ENCODE results near the gene PGS1. TPM values are rescaled to one million over a fixed set of nuclear protein-coding genes. Genes with fewer than 3 reads are reported as not detected.

PGS1 gene
- total and polyA plus RNA-seq, 5 donors from 2014 or later = 29.6 to 50.1 (median 32.3) TPM

GRCh38 chr17:78423961-78424675 is 45.7 kb downstream of the PGS1 start:
- H3K27ac Mint-ChIP-seq = no peak overlapping the region
- H3K9me3 Mint-ChIP-seq = no peaks in the 10 kb centered on the region
- Histone ChIP-seq H3K27ac (ENCODE audit: insufficient read depth, low read length, poor library complexity, severe bottlenecking) (no peak overlapping the region), H3K9me3 (ENCODE audit: control insufficient read depth in 2 of 2, low read length in 2 of 2) (no peaks in the 10 kb centered on the region), H3K27me3 (ENCODE audit: control insufficient read depth, insufficient read depth, low read length) (no peaks in the 10 kb centered on the region), H3K4me1 (ENCODE audit: control insufficient read depth, insufficient read depth, low read length, poor library complexity, severe bottlenecking) (no peaks in the 10 kb centered on the region), H3K36me3 (ENCODE audit: control insufficient read depth, insufficient read depth, low read length) (peaks cover 72% of the 10 kb centered on the region), H3K4me3 (ENCODE audit: low read depth, low read length) (no peak overlapping the region)
- H3K36me3 Mint-ChIP-seq = peaks cover 22% of the 10 kb centered on the region
- DNase-seq (no peak), ATAC-seq (ENCODE audit: low read depth in 2 of 2) (no peak)
- H3K4me1 Mint-ChIP-seq = peaks cover 2 to 14% (median 8%) of the 10 kb centered on the region in 4 donors
- H3K27me3 Mint-ChIP-seq = no peaks in the 10 kb centered on the region
- H3K4me3 Mint-ChIP-seq = no peak overlapping the region

- H3K4me1 Mint-ChIP-seq = peaks cover 2 to 14% (median 7%) of the 10 kb centered on the region in 4 donors
- peaks cover 28% of the 10 kb centered on the region for H3K36me3 Mint-ChIP-seq
- Histone ChIP-seq H3K9me3 (ENCODE audit: control insufficient read depth in 2 of 2, low read length in 2 of 2) (no peaks in the 10 kb centered on the region), H3K36me3 (ENCODE audit: control insufficient read depth, insufficient read depth, low read length) (peaks cover 70% of the 10 kb centered on the region), H3K4me1 (ENCODE audit: control insufficient read depth, insufficient read depth, low read length, poor library complexity, severe bottlenecking) (no peaks in the 10 kb centered on the region), H3K27me3 (ENCODE audit: control insufficient read depth, insufficient read depth, low read length) (no peaks in the 10 kb centered on the region), H3K4me3 (ENCODE audit: low read depth, low read length) (no peak overlapping the region), H3K27ac (ENCODE audit: insufficient read depth, low read length, poor library complexity, severe bottlenecking) (no peak overlapping the region)
- no peak overlapping the region for H3K27ac Mint-ChIP-seq
- no peak for DNase-seq
- ATAC-seq (ENCODE audit: low read depth in 2 of 2) = no peak
- no peaks in the 10 kb centered on the region for H3K9me3 Mint-ChIP-seq
- no peaks in the 10 kb centered on the region for H3K27me3 Mint-ChIP-seq
- H3K4me3 Mint-ChIP-seq = no peak overlapping the region
Observed at GRCh38 chr17:78425429-78425828, 47.0 kb downstream of the PGS1 start.

GRCh38 chr17:78426293-78426879 is 47.9 kb downstream of the PGS1 start:
- no peaks in the 10 kb centered on the region for H3K27me3 Mint-ChIP-seq
- H3K9me3 Mint-ChIP-seq = no peaks in the 10 kb centered on the region
- peaks cover 23% of the 10 kb centered on the region for H3K36me3 Mint-ChIP-seq
- DNase-seq (no peak), ATAC-seq (ENCODE audit: low read depth in 2 of 2) (no peak)
- no peaks in the 10 kb centered on the region for H3K27me3 ChIP-seq (ENCODE audit: control insufficient read depth, insufficient read depth, low read length)
- no peak overlapping the region for H3K27ac Mint-ChIP-seq
- H3K4me1 ChIP-seq (ENCODE audit: control insufficient read depth, insufficient read depth, low read length, poor library complexity, severe bottlenecking) = no peaks in the 10 kb centered on the region
- no peak overlapping the region for H3K4me3 ChIP-seq (ENCODE audit: low read depth, low read length)
- H3K4me1 Mint-ChIP-seq = peaks cover 0 to 11% (median 6%) of the 10 kb centered on the region in 4 donors
- H3K27ac ChIP-seq (ENCODE audit: insufficient read depth, low read length, poor library complexity, severe bottlenecking) = no peak overlapping the region
- peaks cover 61% of the 10 kb centered on the region for H3K36me3 ChIP-seq (ENCODE audit: control insufficient read depth, insufficient read depth, low read length)
- no peak overlapping the region for H3K4me3 Mint-ChIP-seq
- H3K9me3 ChIP-seq (ENCODE audit: control insufficient read depth in 2 of 2, low read length in 2 of 2) = no peaks in the 10 kb centered on the region

- peaks cover 0 to 7% (median 1%) of the 10 kb centered on the region in 4 donors for H3K4me1 Mint-ChIP-seq
Observed at GRCh38 chr17:78427140-78427539, 48.7 kb downstream of the PGS1 start.

GRCh38 chr17:78428025-78428575 is 49.7 kb downstream of the PGS1 start:
- Histone ChIP-seq H3K36me3 (ENCODE audit: control insufficient read depth, insufficient read depth, low read length) (peaks cover 55% of the 10 kb centered on the region), H3K27ac (ENCODE audit: insufficient read depth, low read length, poor library complexity, severe bottlenecking) (no peak overlapping the region), H3K4me3 (ENCODE audit: low read depth, low read length) (no peak overlapping the region), H3K4me1 (ENCODE audit: control insufficient read depth, insufficient read depth, low read length, poor library complexity, severe bottlenecking) (no peaks in the 10 kb centered on the region), H3K9me3 (ENCODE audit: control insufficient read depth in 2 of 2, low read length in 2 of 2) (no peaks in the 10 kb centered on the region), H3K27me3 (ENCODE audit: control insufficient read depth, insufficient read depth, low read length) (no peaks in the 10 kb centered on the region)
- DNase-seq (no peak), ATAC-seq (ENCODE audit: low read depth in 2 of 2) (no peak)
- Mint-ChIP-seq H3K9me3 (no peaks in the 10 kb centered on the region), H3K4me1 (peaks cover 0 to 5% (median under 1%) of the 10 kb centered on the region in 4 donors), H3K36me3 (peaks cover 16% of the 10 kb centered on the region), H3K27ac (no peak overlapping the region), H3K4me3 (no peak overlapping the region), H3K27me3 (no peaks in the 10 kb centered on the region)

More at GRCh38 chr17:78427140-78427539, 48.7 kb downstream of the PGS1 start:
- H3K9me3 Mint-ChIP-seq = no peaks in the 10 kb centered on the region
- no peaks in the 10 kb centered on the region for H3K4me1 ChIP-seq (ENCODE audit: control insufficient read depth, insufficient read depth, low read length, poor library complexity, severe bottlenecking)
- H3K4me3 ChIP-seq (ENCODE audit: low read depth, low read length) = no peak overlapping the region
- H3K27ac Mint-ChIP-seq = no peak overlapping the region
- peaks cover 19% of the 10 kb centered on the region for H3K36me3 Mint-ChIP-seq
- ATAC-seq (ENCODE audit: low read depth in 2 of 2) (no peak), DNase-seq (no peak)
- H3K9me3 ChIP-seq (ENCODE audit: control insufficient read depth in 2 of 2, low read length in 2 of 2) = no peaks in the 10 kb centered on the region
- peaks cover 55% of the 10 kb centered on the region for H3K36me3 ChIP-seq (ENCODE audit: control insufficient read depth, insufficient read depth, low read length)
- no peaks in the 10 kb centered on the region for H3K27me3 Mint-ChIP-seq
- no peaks in the 10 kb centered on the region for H3K27me3 ChIP-seq (ENCODE audit: control insufficient read depth, insufficient read depth, low read length)
- H3K27ac ChIP-seq (ENCODE audit: insufficient read depth, low read length, poor library complexity, severe bottlenecking) = no peak overlapping the region
- no peak overlapping the region for H3K4me3 Mint-ChIP-seq

- Mint-ChIP-seq H3K9me3 (no peaks in the 10 kb centered on the region), H3K4me3 (no peak overlapping the region), H3K36me3 (peaks cover 16% of the 10 kb centered on the region), H3K27me3 (no peaks in the 10 kb centered on the region), H3K4me1 (peaks cover 0 to 5% (median under 1%) of the 10 kb centered on the region in 4 donors), H3K27ac (peak overlapping the region in 1 of 3 donors; percentile 71)
- H3K27ac ChIP-seq (ENCODE audit: insufficient read depth, low read length, poor library complexity, severe bottlenecking) = no peak overlapping the region
- H3K9me3 ChIP-seq (ENCODE audit: control insufficient read depth in 2 of 2, low read length in 2 of 2) = no peaks in the 10 kb centered on the region
- H3K4me1 ChIP-seq (ENCODE audit: control insufficient read depth, insufficient read depth, low read length, poor library complexity, severe bottlenecking) = no peaks in the 10 kb centered on the region
- H3K4me3 ChIP-seq (ENCODE audit: low read depth, low read length) = no peak overlapping the region
- DNase-seq = no peak
- ATAC-seq (ENCODE audit: low read depth in 2 of 2) = no peak
- H3K27me3 ChIP-seq (ENCODE audit: control insufficient read depth, insufficient read depth, low read length) = no peaks in the 10 kb centered on the region
- peaks cover 46% of the 10 kb centered on the region for H3K36me3 ChIP-seq (ENCODE audit: control insufficient read depth, insufficient read depth, low read length)
Observed at GRCh38 chr17:78428836-78429617, 50.6 kb downstream of the PGS1 start.

- Histone ChIP-seq H3K4me3 (ENCODE audit: low read depth, low read length) (no peak overlapping the region), H3K4me1 (ENCODE audit: control insufficient read depth, insufficient read depth, low read length, poor library complexity, severe bottlenecking) (no peaks in the 10 kb centered on the region), H3K9me3 (ENCODE audit: control insufficient read depth in 2 of 2, low read length in 2 of 2) (no peaks in the 10 kb centered on the region), H3K27ac (ENCODE audit: insufficient read depth, low read length, poor library complexity, severe bottlenecking) (no peak overlapping the region), H3K36me3 (ENCODE audit: control insufficient read depth, insufficient read depth, low read length) (peaks cover 40% of the 10 kb centered on the region), H3K27me3 (ENCODE audit: control insufficient read depth, insufficient read depth, low read length) (no peaks in the 10 kb centered on the region)
- peaks cover 11% of the 10 kb centered on the region for H3K36me3 Mint-ChIP-seq
- H3K27me3 Mint-ChIP-seq = no peaks in the 10 kb centered on the region
- H3K9me3 Mint-ChIP-seq = no peaks in the 10 kb centered on the region
- H3K27ac Mint-ChIP-seq = no peak overlapping the region
- DNase-seq (no peak), ATAC-seq (ENCODE audit: low read depth in 2 of 2) (no peak)
- no peak overlapping the region for H3K4me3 Mint-ChIP-seq
- peaks cover 0 to 5% (median under 1%) of the 10 kb centered on the region in 4 donors for H3K4me1 Mint-ChIP-seq
Observed at GRCh38 chr17:78429618-78429995, 51.2 kb downstream of the PGS1 start.
